Measurements from ENCODE around the gene LTBP3.

Gene LTBP3

DNA sequence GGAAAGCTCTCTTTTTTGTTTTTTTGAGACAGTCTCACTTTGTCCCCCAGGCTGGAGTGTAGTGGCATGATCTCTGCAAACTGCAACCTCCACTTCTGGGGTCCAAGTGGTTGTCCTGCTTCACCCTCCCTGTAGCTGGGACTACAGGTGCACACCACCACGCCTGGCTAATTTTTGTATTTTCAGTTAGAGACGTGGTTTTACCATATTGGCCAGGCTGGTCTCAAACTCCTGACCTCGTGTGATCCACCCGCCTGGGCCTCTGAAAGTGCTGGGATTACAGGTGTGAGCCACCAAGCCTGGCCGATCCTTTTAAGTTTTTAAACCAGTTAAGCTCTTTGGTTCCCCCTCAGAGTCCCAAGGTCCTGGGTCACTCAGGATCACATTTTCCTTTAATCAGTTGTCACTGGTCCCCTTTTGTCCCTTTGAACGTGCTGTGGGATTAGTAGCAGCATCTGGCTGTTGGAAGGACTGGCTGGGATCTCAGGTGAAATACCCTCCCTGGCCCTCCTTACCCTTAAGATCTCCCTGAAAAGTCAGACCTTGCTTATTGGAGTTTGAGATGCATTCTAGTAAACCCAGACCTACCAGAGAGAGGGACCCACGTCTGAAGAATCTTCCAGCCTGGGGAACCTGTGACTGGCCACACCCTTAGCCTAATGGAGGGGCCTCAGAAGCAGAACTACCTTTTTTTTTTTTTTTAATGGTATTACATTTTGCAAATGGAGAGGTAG, 51.2 kb downstream of the LTBP3 start:
- no peak for DNase-seq (ENCODE audit: low read depth in 2 of 2)

DNA sequence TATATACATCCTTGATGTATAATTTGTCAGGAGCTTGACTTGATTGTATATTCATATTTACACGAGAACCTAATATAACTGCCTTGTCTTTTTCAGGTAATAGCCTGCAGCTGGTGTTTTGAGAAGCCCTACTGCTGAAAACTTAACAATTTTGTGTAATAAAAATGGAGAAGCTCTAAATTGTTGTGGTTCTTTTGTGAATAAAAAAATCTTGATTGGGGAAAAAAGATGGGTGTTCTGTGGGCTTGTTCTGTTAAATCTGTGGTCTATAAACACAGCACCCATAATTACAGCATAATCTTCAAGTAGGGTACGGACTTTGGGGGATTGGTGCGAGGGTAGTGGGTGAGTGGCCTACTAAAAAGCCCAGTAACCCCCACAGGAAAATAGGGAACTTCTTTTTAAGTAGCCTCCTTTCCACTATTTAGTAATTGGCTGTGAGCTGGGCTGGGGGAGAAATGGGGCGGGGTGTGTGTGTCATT, 51.8 kb downstream of the LTBP3 start:
- no peak for DNase-seq (ENCODE audit: low read depth in 2 of 2)

DNA sequence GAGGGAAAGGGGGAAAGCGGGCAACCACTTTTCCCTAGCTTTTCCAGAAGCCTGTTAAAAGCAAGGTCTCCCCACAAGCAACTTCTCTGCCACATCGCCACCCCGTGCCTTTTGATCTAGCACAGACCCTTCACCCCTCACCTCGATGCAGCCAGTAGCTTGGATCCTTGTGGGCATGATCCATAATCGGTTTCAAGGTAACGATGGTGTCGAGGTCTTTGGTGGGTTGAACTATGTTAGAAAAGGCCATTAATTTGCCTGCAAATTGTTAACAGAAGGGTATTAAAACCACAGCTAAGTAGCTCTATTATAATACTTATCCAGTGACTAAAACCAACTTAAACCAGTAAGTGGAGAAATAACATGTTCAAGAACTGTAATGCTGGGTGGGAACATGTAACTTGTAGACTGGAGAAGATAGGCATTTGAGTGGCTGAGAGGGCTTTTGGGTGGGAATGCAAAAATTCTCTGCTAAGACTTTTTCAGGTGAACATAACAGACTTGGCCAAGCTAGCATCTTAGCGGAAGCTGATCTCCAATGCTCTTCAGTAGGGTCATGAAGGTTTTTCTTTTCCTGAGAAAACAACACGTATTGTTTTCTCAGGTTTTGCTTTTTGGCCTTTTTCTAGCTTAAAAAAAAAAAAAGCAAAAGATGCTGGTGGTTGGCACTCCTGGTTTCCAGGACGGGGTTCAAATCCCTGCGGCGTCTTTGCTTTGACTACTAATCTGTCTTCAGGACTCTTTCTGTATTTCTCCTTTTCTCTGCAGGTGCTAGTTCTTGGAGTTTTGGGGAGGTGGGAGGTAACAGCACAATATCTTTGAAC, 52.5 kb downstream of the LTBP3 start:
- no peak for DNase-seq (ENCODE audit: low read depth in 2 of 2)

DNA sequence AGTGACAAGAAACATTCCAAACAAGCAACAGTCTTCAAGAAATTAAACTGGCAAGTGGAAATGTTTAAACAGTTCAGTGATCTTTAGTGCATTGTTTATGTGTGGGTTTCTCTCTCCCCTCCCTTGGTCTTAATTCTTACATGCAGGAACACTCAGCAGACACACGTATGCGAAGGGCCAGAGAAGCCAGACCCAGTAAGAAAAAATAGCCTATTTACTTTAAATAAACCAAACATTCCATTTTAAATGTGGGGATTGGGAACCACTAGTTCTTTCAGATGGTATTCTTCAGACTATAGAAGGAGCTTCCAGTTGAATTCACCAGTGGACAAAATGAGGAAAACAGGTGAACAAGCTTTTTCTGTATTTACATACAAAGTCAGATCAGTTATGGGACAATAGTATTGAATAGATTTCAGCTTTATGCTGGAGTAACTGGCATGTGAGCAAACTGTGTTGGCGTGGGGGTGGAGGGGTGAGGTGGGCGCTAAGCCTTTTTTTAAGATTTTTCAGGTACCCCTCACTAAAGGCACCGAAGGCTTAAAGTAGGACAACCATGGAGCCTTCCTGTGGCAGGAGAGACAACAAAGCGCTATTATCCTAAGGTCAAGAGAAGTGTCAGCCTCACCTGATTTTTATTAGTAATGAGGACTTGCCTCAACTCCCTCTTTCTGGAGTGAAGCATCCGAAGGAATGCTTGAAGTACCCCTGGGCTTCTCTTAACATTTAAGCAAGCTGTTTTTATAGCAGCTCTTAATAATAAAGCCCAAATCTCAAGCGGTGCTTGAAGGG, 53.3 kb downstream of the LTBP3 start:
- no peak for DNase-seq (ENCODE audit: low read depth in 2 of 2)

DNA sequence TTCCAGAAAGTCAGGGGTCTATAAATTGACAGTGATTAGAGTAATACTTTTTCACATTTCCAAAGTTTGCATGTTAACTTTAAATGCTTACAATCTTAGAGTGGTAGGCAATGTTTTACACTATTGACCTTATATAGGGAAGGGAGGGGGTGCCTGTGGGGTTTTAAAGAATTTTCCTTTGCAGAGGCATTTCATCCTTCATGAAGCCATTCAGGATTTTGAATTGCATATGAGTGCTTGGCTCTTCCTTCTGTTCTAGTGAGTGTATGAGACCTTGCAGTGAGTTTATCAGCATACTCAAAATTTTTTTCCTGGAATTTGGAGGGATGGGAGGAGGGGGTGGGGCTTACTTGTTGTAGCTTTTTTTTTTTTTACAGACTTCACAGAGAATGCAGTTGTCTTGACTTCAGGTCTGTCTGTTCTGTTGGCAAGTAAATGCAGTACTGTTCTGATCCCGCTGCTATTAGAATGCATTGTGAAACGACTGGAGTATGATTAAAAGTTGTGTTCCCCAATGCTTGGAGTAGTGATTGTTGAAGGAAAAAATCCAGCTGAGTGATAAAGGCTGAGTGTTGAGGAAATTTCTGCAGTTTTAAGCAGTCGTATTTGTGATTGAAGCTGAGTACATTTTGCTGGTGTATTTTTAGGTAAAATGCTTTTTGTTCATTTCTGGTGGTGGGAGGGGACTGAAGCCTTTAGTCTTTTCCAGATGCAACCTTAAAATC, 54.0 kb downstream of the LTBP3 start:
- no peak for DNase-seq (ENCODE audit: low read depth in 2 of 2)

DNA sequence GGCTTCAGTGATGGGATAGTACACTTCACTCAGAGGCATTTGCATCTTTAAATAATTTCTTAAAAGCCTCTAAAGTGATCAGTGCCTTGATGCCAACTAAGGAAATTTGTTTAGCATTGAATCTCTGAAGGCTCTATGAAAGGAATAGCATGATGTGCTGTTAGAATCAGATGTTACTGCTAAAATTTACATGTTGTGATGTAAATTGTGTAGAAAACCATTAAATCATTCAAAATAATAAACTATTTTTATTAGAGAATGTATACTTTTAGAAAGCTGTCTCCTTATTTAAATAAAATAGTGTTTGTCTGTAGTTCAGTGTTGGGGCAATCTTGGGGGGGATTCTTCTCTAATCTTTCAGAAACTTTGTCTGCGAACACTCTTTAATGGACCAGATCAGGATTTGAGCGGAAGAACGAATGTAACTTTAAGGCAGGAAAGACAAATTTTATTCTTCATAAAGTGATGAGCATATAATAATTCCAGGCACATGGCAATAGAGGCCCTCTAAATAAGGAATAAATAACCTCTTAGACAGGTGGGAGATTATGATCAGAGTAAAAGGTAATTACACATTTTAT, 54.7 kb downstream of the LTBP3 start:
- DNase-seq (ENCODE audit: low read depth in 2 of 2), result no peak

DNA sequence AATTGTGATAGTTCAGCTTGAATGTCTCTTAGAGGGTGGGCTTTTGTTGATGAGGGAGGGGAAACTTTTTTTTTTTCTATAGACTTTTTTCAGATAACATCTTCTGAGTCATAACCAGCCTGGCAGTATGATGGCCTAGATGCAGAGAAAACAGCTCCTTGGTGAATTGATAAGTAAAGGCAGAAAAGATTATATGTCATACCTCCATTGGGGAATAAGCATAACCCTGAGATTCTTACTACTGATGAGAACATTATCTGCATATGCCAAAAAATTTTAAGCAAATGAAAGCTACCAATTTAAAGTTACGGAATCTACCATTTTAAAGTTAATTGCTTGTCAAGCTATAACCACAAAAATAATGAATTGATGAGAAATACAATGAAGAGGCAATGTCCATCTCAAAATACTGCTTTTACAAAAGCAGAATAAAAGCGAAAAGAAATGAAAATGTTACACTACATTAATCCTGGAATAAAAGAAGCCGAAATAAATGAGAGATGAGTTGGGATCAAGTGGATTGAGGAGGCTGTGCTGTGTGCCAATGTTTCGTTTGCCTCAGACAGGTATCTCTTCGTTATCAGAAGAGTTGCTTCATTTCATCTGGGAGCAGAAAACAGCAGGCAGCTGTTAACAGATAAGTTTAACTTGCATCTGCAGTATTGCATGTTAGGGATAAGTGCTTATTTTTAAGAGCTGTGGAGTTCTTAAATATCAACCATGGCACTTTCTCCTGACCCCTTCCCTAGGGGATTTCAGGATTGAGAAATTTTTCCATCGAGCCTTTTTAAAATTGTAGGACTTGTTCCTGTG, 55.4 kb downstream of the LTBP3 start:
- DNase-seq (ENCODE audit: low read depth in 2 of 2), result no peak

DNA sequence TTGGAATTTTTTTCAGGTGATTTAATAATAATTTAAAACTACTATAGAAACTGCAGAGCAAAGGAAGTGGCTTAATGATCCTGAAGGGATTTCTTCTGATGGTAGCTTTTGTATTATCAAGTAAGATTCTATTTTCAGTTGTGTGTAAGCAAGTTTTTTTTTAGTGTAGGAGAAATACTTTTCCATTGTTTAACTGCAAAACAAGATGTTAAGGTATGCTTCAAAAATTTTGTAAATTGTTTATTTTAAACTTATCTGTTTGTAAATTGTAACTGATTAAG, 55.9 kb downstream of the LTBP3 start:
- no peak for DNase-seq (ENCODE audit: low read depth in 2 of 2)

DNA sequence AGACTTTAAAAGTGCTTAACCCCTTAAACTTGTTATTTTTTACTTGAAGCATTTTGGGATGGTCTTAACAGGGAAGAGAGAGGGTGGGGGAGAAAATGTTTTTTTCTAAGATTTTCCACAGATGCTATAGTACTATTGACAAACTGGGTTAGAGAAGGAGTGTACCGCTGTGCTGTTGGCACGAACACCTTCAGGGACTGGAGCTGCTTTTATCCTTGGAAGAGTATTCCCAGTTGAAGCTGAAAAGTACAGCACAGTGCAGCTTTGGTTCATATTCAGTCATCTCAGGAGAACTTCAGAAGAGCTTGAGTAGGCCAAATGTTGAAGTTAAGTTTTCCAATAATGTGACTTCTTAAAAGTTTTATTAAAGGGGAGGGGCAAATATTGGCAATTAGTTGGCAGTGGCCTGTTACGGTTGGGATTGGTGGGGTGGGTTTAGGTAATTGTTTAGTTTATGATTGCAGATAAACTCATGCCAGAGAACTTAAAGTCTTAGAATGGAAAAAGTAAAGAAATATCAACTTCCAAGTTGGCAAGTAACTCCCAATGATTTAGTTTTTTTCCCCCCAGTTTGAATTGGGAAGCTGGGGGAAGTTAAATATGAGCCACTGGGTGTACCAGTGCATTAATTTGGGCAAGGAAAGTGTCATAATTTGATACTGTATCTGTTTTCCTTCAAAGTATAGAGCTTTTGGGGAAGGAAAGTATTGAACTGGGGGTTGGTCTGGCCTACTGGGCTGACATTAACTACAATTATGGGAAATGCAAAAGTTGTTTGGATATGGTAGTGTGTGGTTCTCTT, 56.5 kb downstream of the LTBP3 start:
- DNase-seq (ENCODE audit: low read depth in 2 of 2), result no peak

DNA sequence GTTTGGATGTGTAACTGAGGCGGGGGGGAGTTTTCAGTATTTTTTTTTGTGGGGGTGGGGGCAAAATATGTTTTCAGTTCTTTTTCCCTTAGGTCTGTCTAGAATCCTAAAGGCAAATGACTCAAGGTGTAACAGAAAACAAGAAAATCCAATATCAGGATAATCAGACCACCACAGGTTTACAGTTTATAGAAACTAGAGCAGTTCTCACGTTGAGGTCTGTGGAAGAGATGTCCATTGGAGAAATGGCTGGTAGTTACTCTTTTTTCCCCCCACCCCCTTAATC, 57.0 kb downstream of the LTBP3 start:
- no peak for DNase-seq (ENCODE audit: low read depth in 2 of 2)

DNA sequence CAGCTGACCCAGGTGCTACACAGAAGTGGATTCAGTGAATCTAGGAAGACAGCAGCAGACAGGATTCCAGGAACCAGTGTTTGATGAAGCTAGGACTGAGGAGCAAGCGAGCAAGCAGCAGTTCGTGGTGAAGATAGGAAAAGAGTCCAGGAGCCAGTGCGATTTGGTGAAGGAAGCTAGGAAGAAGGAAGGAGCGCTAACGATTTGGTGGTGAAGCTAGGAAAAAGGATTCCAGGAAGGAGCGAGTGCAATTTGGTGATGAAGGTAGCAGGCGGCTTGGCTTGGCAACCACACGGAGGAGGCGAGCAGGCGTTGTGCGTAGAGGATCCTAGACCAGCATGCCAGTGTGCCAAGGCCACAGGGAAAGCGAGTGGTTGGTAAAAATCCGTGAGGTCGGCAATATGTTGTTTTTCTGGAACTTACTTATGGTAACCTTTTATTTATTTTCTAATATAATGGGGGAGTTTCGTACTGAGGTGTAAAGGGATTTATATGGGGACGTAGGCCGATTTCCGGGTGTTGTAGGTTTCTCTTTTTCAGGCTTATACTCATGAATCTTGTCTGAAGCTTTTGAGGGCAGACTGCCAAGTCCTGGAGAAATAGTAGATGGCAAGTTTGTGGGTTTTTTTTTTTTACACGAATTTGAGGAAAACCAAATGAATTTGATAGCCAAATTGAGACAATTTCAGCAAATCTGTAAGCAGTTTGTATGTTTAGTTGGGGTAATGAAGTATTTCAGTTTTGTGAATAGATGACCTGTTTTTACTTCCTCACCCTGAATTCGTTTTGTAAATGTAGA, 57.6 kb downstream of the LTBP3 start:
- no peak for DNase-seq (ENCODE audit: low read depth in 2 of 2)

DNA sequence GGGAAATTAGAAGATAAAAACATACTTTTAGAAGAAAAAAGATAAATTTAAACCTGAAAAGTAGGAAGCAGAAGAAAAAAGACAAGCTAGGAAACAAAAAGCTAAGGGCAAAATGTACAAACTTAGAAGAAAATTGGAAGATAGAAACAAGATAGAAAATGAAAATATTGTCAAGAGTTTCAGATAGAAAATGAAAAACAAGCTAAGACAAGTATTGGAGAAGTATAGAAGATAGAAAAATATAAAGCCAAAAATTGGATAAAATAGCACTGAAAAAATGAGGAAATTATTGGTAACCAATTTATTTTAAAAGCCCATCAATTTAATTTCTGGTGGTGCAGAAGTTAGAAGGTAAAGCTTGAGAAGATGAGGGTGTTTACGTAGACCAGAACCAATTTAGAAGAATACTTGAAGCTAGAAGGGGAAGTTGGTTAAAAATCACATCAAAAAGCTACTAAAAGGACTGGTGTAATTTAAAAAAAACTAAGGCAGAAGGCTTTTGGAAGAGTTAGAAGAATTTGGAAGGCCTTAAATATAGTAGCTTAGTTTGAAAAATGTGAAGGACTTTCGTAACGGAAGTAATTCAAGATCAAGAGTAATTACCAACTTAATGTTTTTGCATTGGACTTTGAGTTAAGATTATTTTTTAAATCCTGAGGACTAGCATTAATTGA, 58.3 kb downstream of the LTBP3 start:
- no peak for DNase-seq (ENCODE audit: low read depth in 2 of 2)

DNA sequence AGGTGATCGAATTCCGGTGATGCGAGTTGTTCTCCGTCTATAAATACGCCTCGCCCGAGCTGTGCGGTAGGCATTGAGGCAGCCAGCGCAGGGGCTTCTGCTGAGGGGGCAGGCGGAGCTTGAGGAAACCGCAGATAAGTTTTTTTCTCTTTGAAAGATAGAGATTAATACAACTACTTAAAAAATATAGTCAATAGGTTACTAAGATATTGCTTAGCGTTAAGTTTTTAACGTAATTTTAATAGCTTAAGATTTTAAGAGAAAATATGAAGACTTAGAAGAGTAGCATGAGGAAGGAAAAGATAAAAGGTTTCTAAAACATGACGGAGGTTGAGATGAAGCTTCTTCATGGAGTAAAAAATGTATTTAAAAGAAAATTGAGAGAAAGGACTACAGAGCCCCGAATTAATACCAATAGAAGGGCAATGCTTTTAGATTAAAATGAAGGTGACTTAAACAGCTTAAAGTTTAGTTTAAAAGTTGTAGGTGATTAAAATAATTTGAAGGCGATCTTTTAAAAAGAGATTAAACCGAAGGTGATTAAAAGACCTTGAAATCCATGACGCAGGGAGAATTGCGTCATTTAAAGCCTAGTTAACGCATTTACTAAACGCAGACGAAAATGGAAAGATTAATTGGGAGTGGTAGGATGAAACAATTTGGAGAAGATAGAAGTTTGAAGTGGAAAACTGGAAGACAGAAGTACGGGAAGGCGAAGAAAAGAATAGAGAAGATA, 59.0 kb downstream of the LTBP3 start, which contains the start of gene MALAT1:
Gene MALAT1, plus strand, starts transcription at position 69 of the 736 bp plus-strand sequence.
- DNase-seq (ENCODE audit: low read depth in 2 of 2), result peak; percentile 82 to 85

DNA sequence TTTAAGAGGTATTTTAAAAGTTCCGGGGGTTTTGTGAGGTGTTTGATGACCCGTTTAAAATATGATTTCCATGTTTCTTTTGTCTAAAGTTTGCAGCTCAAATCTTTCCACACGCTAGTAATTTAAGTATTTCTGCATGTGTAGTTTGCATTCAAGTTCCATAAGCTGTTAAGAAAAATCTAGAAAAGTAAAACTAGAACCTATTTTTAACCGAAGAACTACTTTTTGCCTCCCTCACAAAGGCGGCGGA, 59.5 kb downstream of the LTBP3 start:
- no peak for DNase-seq (ENCODE audit: low read depth in 2 of 2)

DNA sequence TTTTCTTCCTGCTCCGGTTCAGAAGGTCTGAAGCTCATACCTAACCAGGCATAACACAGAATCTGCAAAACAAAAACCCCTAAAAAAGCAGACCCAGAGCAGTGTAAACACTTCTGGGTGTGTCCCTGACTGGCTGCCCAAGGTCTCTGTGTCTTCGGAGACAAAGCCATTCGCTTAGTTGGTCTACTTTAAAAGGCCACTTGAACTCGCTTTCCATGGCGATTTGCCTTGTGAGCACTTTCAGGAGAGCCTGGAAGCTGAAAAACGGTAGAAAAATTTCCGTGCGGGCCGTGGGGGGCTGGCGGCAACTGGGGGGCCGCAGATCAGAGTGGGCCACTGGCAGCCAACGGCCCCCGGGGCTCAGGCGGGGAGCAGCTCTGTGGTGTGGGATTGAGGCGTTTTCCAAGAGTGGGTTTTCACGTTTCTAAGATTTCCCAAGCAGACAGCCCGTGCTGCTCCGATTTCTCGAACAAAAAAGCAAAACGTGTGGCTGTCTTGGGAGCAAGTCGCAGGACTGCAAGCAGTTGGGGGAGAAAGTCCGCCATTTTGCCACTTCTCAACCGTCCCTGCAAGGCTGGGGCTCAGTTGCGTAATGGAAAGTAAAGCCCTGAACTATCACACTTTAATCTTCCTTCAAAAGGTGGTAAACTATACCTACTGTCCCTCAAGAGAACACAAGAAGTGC, 60.0 kb downstream of the LTBP3 start:
- DNase-seq (ENCODE audit: low read depth in 2 of 2), result peak in 1 of 2 donors; percentile 41

DNA sequence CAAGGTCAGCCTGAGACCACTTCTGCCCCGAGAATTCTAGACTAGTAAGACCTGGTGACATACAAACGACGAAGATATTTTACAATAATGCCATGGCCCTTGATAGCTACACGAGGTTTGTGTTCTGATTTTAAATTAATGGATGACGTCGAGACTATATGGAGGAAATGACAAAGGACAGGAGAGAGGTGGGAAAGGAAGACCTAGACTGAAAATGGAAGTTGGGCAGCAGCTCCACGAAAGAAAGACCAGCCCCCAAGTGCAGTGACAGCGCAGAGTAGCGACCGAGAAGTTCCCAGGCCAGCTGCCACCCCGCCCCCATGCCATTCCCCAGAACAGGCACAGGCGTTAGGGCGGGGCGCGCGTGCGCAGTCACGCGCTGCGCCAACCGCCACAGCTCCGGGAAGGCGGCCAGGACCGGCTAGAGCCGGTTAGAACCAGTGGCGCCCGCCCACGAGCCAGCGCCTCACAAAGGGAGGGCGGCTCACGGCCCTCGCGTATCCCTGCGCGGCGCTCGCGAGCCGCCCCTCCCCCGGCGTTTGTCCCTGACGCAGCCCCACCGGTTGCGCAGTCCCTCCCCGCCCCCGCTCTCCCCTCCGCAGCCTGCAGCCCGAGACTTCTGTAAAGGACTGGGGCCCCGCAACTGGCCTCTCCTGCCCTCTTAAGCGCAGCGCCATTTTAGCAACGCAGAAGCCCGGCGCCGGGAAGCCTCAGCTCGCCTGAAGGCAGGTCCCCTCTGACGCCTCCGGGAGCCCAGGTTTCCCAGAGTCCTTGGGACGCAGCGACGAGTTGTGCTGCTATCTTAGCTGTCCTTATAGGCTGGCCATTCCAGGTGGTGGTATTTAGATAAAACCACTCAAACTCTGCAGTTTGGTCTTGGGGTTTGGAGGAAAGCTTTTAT, 60.8 kb downstream of the LTBP3 start:
- peak; percentile 99 for DNase-seq (ENCODE audit: low read depth in 2 of 2)

Data from stimulated activated CD8-positive, alpha-beta memory T cell treated with anti-CD3 and anti-CD28 coated beads, Interleukin-2, amount 100 ng/mL, for 48 hours (primary cell).